ENCODE data around the gene USP20. TPM values are rescaled to one million over a fixed set of nuclear protein-coding genes. Genes with fewer than 3 reads are reported as not detected.

The USP20 gene
- total RNA-seq, 2 experiments from 2014 or later = 14.4 to 24.1 TPM

GRCh38 chr9:129822898-129823541 lies 12.2 kb upstream of the USP20 start:
- CTCF ChIA-PET (ENCODE audit: unreplicated experiment) = interaction anchor here (0.7 kb wide), 1 partner anchor 1919 kb away, joined by 5 read pairs; no protein-coding TSS in a partner anchor
- POLR2A ChIA-PET = no interaction called here
- Histone ChIP-seq H3K79me2 (ENCODE audit: insufficient read depth, low read depth, low read length) (peaks cover 17% of the 10 kb centered on the region; the same call in 1 of the 2 replicates), H3K4me3 (ENCODE audit: low read depth, low read length, poor library complexity, severe bottlenecking) (peak overlapping the region; percentile 99), H4K20me1 (ENCODE audit: insufficient read depth, low read length) (no peaks in the 10 kb centered on the region), H2AFZ (ENCODE audit: low read length) (no peak overlapping the region), H3K4me2 (ENCODE audit: low read length) (peak overlapping the region; percentile 89), H3K27ac (ENCODE audit: low read depth, low read length, poor library complexity, severe bottlenecking) (peak overlapping the region; percentile 19), H3K4me1 (ENCODE audit: insufficient read depth, low read length, poor library complexity, severe bottlenecking) (peaks cover 9% of the 10 kb centered on the region), H3K9me2 (ENCODE audit: insufficient read depth, low read length) (no peaks in the 10 kb centered on the region), H3K36me3 (ENCODE audit: insufficient read depth, low read length) (peaks cover 60% of the 10 kb centered on the region), H3K9me3 (ENCODE audit: low read length) (no peaks in the 10 kb centered on the region)
- no peak for TF ChIP-seq EZH2phosphoT487 (IDR thresholded peaks at IDR 0.05; ENCODE audit: borderline replicate concordance, low read depth, low read length)
- TF ChIP-seq CTCF (conservative IDR thresholded peaks at IDR 0.05; ENCODE audit: low read length) = no peak
- no TSS peak for BruUV-seq (replicated peaks)
- DNase-seq (ENCODE audit: low spot score) = peak; percentile 48
- intact Hi-C loops (cut with micrococcal nuclease; ENCODE audit: unreplicated experiment) = no loop called here

GRCh38 chr9:129823542-129823934 lies 11.7 kb upstream of the USP20 start:
- ChIA-PET POLR2A (no interaction called here), CTCF (ENCODE audit: unreplicated experiment) (interaction anchor here (0.5 to 0.7 kb wide), 2 partner anchors 12 to 1919 kb away, joined by 3 to 5 read pairs; partner anchors contain the start of genes C9orf78 and USP20)
- no peak for DNase-seq (ENCODE audit: low spot score)
- H4K20me1 ChIP-seq (ENCODE audit: insufficient read depth, low read length) = no peaks in the 10 kb centered on the region
- BruUV-seq (replicated peaks) = no TSS peak
- H3K36me3 ChIP-seq (ENCODE audit: insufficient read depth, low read length) = peaks cover 59% of the 10 kb centered on the region
- H2AFZ ChIP-seq (ENCODE audit: low read length) = peak overlapping the region; percentile 61; the same call in 1 of the 2 replicates
- H3K9me2 ChIP-seq (ENCODE audit: insufficient read depth, low read length) = no peaks in the 10 kb centered on the region
- H3K4me2 ChIP-seq (ENCODE audit: low read length) = peak overlapping the region; percentile 60; the same call in 1 of the 2 replicates
- TF ChIP-seq CTCF (conservative IDR thresholded peaks at IDR 0.05; ENCODE audit: low read length) (no peak), EZH2phosphoT487 (IDR thresholded peaks at IDR 0.05; ENCODE audit: borderline replicate concordance, low read depth, low read length) (no peak)
- H3K79me2 ChIP-seq (ENCODE audit: insufficient read depth, low read depth, low read length) = peaks cover 17% of the 10 kb centered on the region; the same call in 1 of the 2 replicates
- H3K4me3 ChIP-seq (ENCODE audit: low read depth, low read length, poor library complexity, severe bottlenecking) = peak overlapping the region; percentile 99
- peaks cover 9% of the 10 kb centered on the region for H3K4me1 ChIP-seq (ENCODE audit: insufficient read depth, low read length, poor library complexity, severe bottlenecking)
- peak overlapping the region; percentile 53 for H3K27ac ChIP-seq (ENCODE audit: low read depth, low read length, poor library complexity, severe bottlenecking)
- no peaks in the 10 kb centered on the region for H3K9me3 ChIP-seq (ENCODE audit: low read length)
- intact Hi-C loops (cut with micrococcal nuclease; ENCODE audit: unreplicated experiment) = no loop called here

All from OCI-LY7 (cell line).